Hematopoietic multipotent progenitor cell treated with erythropoietin and hydrocortisone succinate and interleukin-3 and kit ligand, for 17 days (in vitro differentiated cells): ENCODE measurements around the gene LUM.

Experiments
- DNase-seq: peaks from one replicate; pipeline ENCODE4 v3.0.0-alpha.2; 2015; ENCODE audit warnings: low spot score

The LUM gene

GRCh38 chr12:91074851-91075250 is 36.4 kb downstream of the LUM start:
- no peak for DNase-seq

- DNase-seq: no peak
Measured at GRCh38 chr12:91074154-91074709, 37.1 kb downstream of the LUM start.

GRCh38 chr12:91073426-91073825 is 37.9 kb downstream of the LUM start:
- DNase-seq: no peak

GRCh38 chr12:91072931-91073330 is 38.4 kb downstream of the LUM start:
- DNase-seq: no peak

GRCh38 chr12:91070936-91071335 is 40.4 kb downstream of the LUM start:
- DNase-seq: no peak

- DNase-seq: no peak
Measured at GRCh38 chr12:91065396-91065795, 45.9 kb downstream of the LUM start.

- DNase-seq: no peak
Measured at GRCh38 chr12:91064640-91065039, 46.7 kb downstream of the LUM start.

- no peak for DNase-seq
Measured at GRCh38 chr12:91061091-91061490, 50.2 kb downstream of the LUM start.

- no peak for DNase-seq
Measured at GRCh38 chr12:91059211-91059610, 52.1 kb downstream of the LUM start.

- DNase-seq: no peak
Measured at GRCh38 chr12:91058786-91059185, 52.5 kb downstream of the LUM start.

GRCh38 chr12:91057368-91058165 is 53.7 kb downstream of the LUM start, which contains the start of gene KERA:
Gene KERA, minus strand, starts transcription at chr12:91058024. Its CDS starts 1,743 bp downstream, at chr12:91056281.
- DNase-seq: no peak

GRCh38 chr12:91056488-91056887 is 54.8 kb downstream of the LUM start:
- DNase-seq: no peak

GRCh38 chr12:91055976-91056375 is 55.3 kb downstream of the LUM start:
- no peak for DNase-seq

- DNase-seq: no peak
Measured at GRCh38 chr12:91053951-91054715, 57.2 kb downstream of the LUM start.
